RCC 7860 (cell line): ENCODE measurements around the gene L3MBTL1.

Source experiments
- DNase-seq: peaks from one replicate; pipeline ENCODE4 v3.0.0-alpha.2; 2015; ENCODE audit warnings: low spot score
- FAIRE-seq: peaks from 2 replicates; lab custom pipeline; 2012; peaks lifted over from hg19 to GRCh38; lab: Jason Lieb, UNC

The L3MBTL1 gene

GRCh38 chr20:43507150-43508080 lies at the start of gene L3MBTL1:
Gene L3MBTL1 (plus strand): TSS chr20:43507697. CDS start chr20:43513504, 5,807 bp downstream.
- no peak for DNase-seq
- no peak for FAIRE-seq

- DNase-seq, result no peak
- no peak for FAIRE-seq
These were observed 49.0 kb upstream of the L3MBTL1 start for GRCh38 chr20:43458422-43458924.

DNA sequence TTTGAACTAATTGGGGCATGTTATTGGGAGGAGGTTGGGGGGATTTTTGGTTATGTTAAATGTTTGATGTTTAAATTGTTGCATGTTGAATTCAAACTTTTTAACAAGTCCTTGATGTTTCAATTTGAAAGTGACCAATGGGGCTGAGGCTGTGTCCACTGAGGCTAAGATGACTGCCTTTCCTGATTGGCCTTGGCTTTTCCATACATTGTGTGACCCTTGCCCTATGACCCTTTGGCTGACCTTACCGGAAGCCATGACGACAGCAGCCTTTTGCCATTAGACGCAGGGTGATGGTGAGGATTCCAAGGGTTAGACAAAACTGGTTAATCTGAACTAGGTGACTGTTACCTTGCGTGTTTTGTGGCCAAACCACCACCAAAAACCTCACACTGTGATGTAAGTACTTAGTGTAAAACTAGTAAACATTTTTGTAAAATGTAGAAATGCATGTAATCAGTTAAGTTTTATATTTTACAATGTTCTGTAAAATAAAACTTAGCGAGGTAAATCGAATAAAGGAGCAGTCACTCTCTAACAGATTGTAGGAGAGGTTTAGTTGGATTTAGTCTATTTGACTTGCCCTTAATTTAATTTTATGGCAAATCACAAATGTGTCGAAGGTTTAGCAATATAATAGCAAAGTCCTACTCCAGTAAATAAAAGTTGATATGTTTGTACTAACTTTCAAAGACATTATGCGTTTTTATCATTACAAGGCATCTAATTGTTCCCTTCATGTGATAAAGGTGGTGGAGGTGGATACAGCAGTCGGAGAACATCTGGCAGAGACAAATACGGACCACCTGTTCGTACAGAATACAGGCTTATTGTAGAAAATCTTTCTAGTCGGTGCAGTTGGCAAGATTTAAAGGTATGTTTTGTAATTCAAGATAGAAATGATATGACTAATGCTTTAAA lies 48.2 kb upstream of the L3MBTL1 start:
- FAIRE-seq (no peak), DNase-seq (no peak)

DNA sequence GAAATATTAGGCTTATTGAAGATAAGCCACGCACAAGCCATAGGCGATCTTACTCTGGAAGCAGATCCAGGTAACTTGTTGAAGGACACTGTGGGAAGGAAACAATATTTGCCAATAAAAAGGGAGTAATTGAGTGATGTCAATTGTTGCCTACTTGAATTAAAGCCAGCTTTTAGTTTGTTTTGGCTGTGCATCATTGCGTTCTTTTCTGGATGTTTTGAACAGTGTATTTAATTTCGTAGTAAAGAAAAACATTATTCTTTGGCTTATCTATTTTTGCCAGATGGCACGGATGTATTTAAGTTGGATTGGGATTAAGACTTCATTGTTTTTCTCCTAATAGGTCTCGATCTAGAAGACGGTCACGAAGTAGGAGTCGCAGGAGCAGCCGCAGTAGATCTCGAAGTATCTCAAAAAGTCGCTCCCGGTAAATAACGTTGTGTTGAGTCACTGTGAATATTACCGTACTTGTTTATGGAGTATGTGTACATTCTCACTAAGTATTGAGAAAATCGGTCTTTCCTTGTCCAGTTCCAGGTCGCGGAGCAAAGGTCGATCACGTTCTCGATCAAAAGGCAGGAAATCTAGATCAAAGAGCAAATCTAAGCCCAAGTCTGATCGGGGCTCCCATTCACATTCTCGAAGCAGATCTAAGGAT lies 47.2 kb upstream of the L3MBTL1 start:
- FAIRE-seq (no peak), DNase-seq (no peak)

DNA sequence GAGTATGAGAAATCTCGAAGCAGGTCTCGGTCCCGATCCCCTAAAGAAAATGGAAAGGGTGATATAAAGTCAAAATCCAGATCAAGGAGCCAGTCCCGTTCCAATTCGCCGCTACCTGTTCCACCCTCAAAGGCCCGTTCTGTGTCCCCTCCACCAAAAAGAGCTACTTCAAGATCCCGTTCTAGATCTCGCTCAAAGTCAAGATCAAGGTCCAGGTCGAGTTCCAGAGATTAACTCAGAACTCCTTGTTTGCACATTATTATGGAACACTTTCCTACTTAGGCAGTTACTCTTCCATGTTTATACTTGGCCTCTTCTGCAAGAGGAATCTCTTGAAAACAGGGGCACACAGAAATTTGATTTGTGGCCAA lies 46.7 kb upstream of the L3MBTL1 start:
- no peak for DNase-seq
- no peak for FAIRE-seq

- no peak for DNase-seq
- FAIRE-seq, result no peak
These were observed 45.4 kb upstream of the L3MBTL1 start for GRCh38 chr20:43461894-43462659.

GRCh38 chr20:43462660-43463526 lies 44.6 kb upstream of the L3MBTL1 start:
- DNase-seq (no peak), FAIRE-seq (no peak)

GRCh38 chr20:43463527-43464218 lies 43.8 kb upstream of the L3MBTL1 start:
- no peak for DNase-seq

GRCh38 chr20:43464219-43464790 lies 43.2 kb upstream of the L3MBTL1 start:
- FAIRE-seq, result no peak
- no peak for DNase-seq

More at GRCh38 chr20:43463527-43464218, 43.8 kb upstream of the L3MBTL1 start:
- FAIRE-seq, result no peak

DNA sequence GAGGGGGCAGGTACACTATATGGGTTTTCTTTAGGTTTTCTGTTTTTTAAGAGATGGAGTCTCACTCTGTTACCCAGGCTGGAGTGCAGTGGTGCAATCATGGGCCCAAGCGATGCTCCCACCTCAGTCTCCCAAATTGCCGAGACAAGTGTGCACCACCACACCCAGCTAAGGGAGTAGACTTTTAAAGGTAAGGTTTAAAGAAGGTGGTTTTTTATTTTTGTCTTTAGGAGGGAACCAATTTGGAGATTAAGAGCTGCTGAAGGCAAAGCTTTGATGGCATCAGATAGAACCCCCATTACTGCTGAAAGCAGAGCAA lies 41.9 kb upstream of the L3MBTL1 start:
- no peak for FAIRE-seq
- DNase-seq, result no peak

DNA sequence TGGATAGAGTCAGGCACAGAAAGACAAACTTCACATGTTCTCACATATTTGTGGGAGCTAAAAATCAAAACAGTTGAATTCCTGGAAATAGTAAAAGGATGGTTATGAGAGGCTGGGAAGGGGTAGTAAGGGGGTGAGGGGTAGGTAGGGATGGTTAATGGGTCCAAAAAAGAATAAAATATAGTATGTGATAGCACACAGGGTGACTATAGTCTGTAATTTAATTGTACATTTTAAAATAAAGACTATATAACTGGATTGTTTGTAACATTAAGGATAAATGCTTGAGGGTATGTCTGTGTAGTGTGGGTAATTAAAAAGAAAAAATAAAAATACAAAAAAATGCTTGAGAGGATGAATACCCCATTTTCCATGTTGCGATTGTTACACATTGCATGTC lies 39.9 kb upstream of the L3MBTL1 start:
- no peak for FAIRE-seq
- DNase-seq, result no peak

GRCh38 chr20:43472671-43473380 lies 34.7 kb upstream of the L3MBTL1 start:
- FAIRE-seq (no peak), DNase-seq (no peak)

GRCh38 chr20:43473381-43473704 lies 34.2 kb upstream of the L3MBTL1 start:
- DNase-seq (no peak), FAIRE-seq (no peak)

DNA sequence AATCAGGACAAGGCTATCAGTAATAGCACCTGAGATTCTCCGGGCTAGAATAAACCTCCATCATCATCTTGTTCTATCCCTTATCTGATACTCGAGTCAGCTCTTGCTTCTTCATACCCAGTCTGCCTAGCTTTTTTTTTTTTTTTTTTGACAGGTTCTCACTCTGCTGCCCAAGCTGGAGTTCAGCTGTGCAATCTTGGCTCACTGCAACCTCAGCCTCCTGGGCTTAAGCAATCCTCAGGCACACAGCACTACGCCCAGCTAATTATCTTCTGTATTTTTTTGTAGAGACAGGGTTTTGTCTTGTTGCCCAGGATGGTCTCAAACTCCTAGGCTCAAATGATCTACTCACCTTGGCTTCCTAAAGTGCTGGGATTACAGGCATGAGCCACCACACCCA lies 30.3 kb upstream of the L3MBTL1 start:
- DNase-seq (no peak), FAIRE-seq (no peak)

DNA sequence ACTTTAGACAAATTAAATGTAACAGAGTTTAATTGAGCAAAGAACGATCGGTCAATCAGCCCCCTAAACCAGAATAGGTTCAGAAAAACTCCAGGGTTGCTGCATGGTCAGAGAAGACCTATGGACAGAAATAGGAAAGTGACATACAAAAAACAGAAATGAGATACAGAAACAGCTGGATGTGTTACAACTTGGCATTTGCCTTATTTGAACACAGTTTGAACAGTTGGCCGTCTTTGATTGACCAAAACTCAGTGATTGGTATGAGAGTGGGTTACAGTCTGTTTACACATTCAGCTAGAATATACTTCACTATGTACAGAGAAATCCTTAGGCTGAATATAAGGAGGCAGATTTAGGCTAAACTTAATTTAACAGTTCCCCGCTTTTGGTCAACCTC lies 29.9 kb upstream of the L3MBTL1 start:
- DNase-seq (no peak), FAIRE-seq (no peak)

DNA sequence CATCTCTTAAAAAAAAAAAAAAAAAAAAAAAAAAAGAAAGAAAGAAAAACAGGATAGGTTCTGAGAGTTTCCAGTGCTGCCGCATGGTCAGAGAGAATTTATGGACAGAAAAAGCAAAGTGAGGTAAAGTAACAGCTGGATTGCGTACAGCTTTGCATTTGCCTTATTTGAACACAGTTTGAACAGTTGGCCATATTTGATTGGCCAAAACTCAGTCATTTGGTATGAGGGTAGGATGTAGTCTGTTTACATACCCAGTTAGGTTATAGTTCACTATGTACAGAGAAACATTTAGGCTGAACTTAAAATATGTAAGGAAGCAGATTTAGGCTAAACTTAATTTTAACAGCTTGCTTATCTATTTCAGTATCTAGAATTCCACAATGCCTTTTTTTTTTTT lies 17.5 kb upstream of the L3MBTL1 start:
- FAIRE-seq (no peak), DNase-seq (no peak)

- FAIRE-seq, result no peak
- no peak for DNase-seq
These were observed 15.4 kb upstream of the L3MBTL1 start for GRCh38 chr20:43492101-43492500.

DNA sequence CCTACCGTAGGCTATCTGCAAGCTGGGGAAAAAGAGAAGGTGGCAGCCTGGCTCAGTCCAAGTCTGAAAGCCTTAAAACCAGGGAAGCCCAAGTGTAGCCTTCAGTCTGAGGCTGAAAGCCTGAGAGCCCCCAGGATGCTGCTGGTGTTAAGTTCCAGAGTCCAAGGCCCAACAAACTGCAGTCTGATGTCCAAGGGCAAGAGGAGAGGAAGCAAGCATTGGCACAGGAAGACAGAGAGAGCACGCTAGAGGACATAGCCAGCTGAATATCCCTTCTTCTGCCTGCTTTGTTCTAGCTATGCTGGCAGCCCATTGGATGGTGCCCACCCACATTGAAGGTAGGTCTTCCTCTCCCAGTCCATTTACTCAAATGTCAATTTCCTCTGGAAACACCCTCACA lies 12.1 kb upstream of the L3MBTL1 start:
- FAIRE-seq (no peak), DNase-seq (no peak)
